Liver (tissue), 3 donors: ENCODE results near the gene LUC7L3.

Source experiments
- CTCF ChIP-seq: fragments of 150-350 bp; IDR thresholded peaks from 2 replicates; pipeline ENCODE4 v1.5.1; 2017; ENCODE audit warnings: improper control_type of control experiment, low read depth, low read length; ENCODE audit not compliant: missing input control
- GABPA ChIP-seq, 2 donors: IDR thresholded peaks in 1 of 2; conservative IDR thresholded peaks in 1 of 2; 2 replicates each; pipeline ENCODE4 v1.6.1; 2016; ENCODE audit warnings: antibody characterized with exemption in 2 of 2, mild to moderate bottlenecking in 1 of 2, moderate library complexity in 1 of 2
- JUND ChIP-seq, 2 donors: IDR thresholded peaks; 2 replicates each; pipeline ENCODE4 v1.6.1; 2016; ENCODE audit warnings: antibody characterized with exemption in 2 of 2
- MAX ChIP-seq: IDR thresholded peaks from 2 replicates; pipeline ENCODE4 v1.6.1; 2016; ENCODE audit warnings: antibody characterized with exemption
- NR2F2 ChIP-seq: IDR thresholded peaks from 2 replicates; pipeline ENCODE4 v1.6.1; 2016; ENCODE audit warnings: antibody characterized with exemption
- RAD21 ChIP-seq, 2 donors: IDR thresholded peaks; 2 replicates each; pipeline ENCODE4 v1.6.1; 2016; ENCODE audit warnings: antibody characterized with exemption in 2 of 2, mild to moderate bottlenecking in 2 of 2
- REST ChIP-seq: IDR thresholded peaks from 2 replicates; pipeline ENCODE4 v1.6.1; 2016; ENCODE audit warnings: antibody characterized with exemption, mild to moderate bottlenecking
- SP1 ChIP-seq: IDR thresholded peaks from 2 replicates; pipeline ENCODE4 v1.6.1; 2018; ENCODE audit warnings: antibody characterized with exemption, mild to moderate bottlenecking
- TAF1 ChIP-seq: conservative IDR thresholded peaks from 2 replicates; pipeline ENCODE4 v1.6.1; 2016; ENCODE audit warnings: antibody characterized with exemption, mild to moderate bottlenecking
- YY1 ChIP-seq: IDR thresholded peaks from 2 replicates; pipeline ENCODE4 v1.6.1; 2016; ENCODE audit warnings: antibody characterized with exemption, mild to moderate bottlenecking
- ZBTB33 ChIP-seq: IDR thresholded peaks from 2 replicates; pipeline ENCODE4 v1.6.1; 2016; ENCODE audit warnings: antibody characterized with exemption
- donor health status: healthy.
- donor health status: healthy.

GRCh38 chr17:50731575-50732460 lies 12.4 kb downstream of the LUC7L3 start:
- TF ChIP-seq ZBTB33 (no peak), CTCF (no peak), REST (no peak), TAF1 (no peak), YY1 (no peak), NR2F2 (no peak), SP1 (no peak), GABPA (IDR thresholded peaks at IDR 0.05 in 1 of 2, conservative IDR thresholded peaks at IDR 0.05 in 1 of 2) (no peak), RAD21 (IDR thresholded peaks at IDR 0.05) (no peak), MAX (no peak), JUND (IDR thresholded peaks at IDR 0.05) (no peak)
